Measurements from ENCODE around the gene RGP1. TPM values are rescaled to one million over a fixed set of nuclear protein-coding genes. Genes with fewer than 3 reads are reported as not detected.

The RGP1 gene
- polyA plus RNA-seq = 0.98 and 2.6 TPM in 2 replicates

GRCh38 chr9:35748858-35749514 lies at the start of gene RGP1, which contains the start of gene GBA2:
RGP1 (plus strand) TSS chr9:35749287; CDS start chr9:35749756, 469 bp downstream.
GBA2 (minus strand) TSS chr9:35749228; CDS start chr9:35748704, 524 bp downstream.

GRCh38 chr9:35732185-35732799 lies 16.8 kb upstream of the RGP1 start, which contains the start of the genes CREB3 and TLN1:
CREB3 (plus strand) TSS chr9:35732666; CDS start chr9:35732773, 107 bp downstream.
TLN1 (minus strand) TSS chr9:35732195; CDS start chr9:35725694, 6,501 bp downstream.

GRCh38 chr9:35754264-35754663 lies 5.2 kb downstream of the RGP1 start, which contains the start of gene MSMP:
MSMP (minus strand) TSS chr9:35754276; CDS start chr9:35754129, 147 bp downstream.

GRCh38 chr9:35791297-35791921 lies 42.3 kb downstream of the RGP1 start, which contains the start of gene NPR2:
NPR2 (plus strand) TSS chr9:35791591; CDS start chr9:35792409, 818 bp downstream.

Other genes with a start within 250 kb of the RGP1 start
- 2.9 and 3.3 TPM in 2 replicates for gene TESK1, start 144.0 kb upstream of the RGP1 start, polyA plus RNA-seq
- gene CD72, start 130.9 kb upstream of the RGP1 start, polyA plus RNA-seq = not detected in 2 replicates
- gene SIT1, start 98.4 kb upstream of the RGP1 start, polyA plus RNA-seq = not detected in 2 replicates
- gene RMRP, start 91.3 kb upstream of the RGP1 start, polyA plus RNA-seq = not detected in 2 replicates
- 6.2 and 18.5 TPM in 2 replicates for gene CCDC107, start 91.0 kb upstream of the RGP1 start, polyA plus RNA-seq
- gene ARHGEF39, start 84.1 kb upstream of the RGP1 start, polyA plus RNA-seq = 0.21 TPM in 1 of 2 replicates, not detected in the other
- gene CA9, start 75.4 kb upstream of the RGP1 start, polyA plus RNA-seq = not detected in 2 replicates
- 11.3 and 17.9 TPM in 2 replicates for gene TPM2, start 59.4 kb upstream of the RGP1 start, polyA plus RNA-seq
- 0.22 and 1.1 TPM in 2 replicates for gene TLN1, start 17.1 kb upstream of the RGP1 start, polyA plus RNA-seq
- 14.3 and 17.7 TPM in 2 replicates for gene CREB3, start 16.6 kb upstream of the RGP1 start, polyA plus RNA-seq
- gene GBA2, start 59 bp upstream of the RGP1 start, polyA plus RNA-seq = 41.6 and 47.0 TPM in 2 replicates
- gene MSMP, start 5.0 kb downstream of the RGP1 start, polyA plus RNA-seq = 5.6 TPM in 1 of 2 replicates, not detected in the other
- 13.5 and 29.0 TPM in 2 replicates for gene NPR2, start 42.3 kb downstream of the RGP1 start, polyA plus RNA-seq
- gene SPAG8, start 63.0 kb downstream of the RGP1 start, polyA plus RNA-seq = 1.3 and 6.8 TPM in 2 replicates
- 14.5 and 34.4 TPM in 2 replicates for gene HINT2, start 65.8 kb downstream of the RGP1 start, polyA plus RNA-seq
- gene FAM221B, start 79.4 kb downstream of the RGP1 start, polyA plus RNA-seq = not detected in 2 replicates
- gene TMEM8B, start 79.9 kb downstream of the RGP1 start, polyA plus RNA-seq = 7.1 and 9.0 TPM in 2 replicates
- not detected in 2 replicates for gene OR13J1, start 121.1 kb downstream of the RGP1 start, polyA plus RNA-seq
- gene HRCT1, start 156.9 kb downstream of the RGP1 start, polyA plus RNA-seq = not detected in 2 replicates
- gene SPAAR, start 160.2 kb downstream of the RGP1 start, polyA plus RNA-seq = 0.42 and 0.52 TPM in 2 replicates
- gene OR2S2, start 208.9 kb downstream of the RGP1 start, polyA plus RNA-seq = not detected in 2 replicates

Measured in Purkinje cell (primary cell).